Heart right ventricle (tissue), 16 donors: ENCODE measurements around the gene ALOX12B. TPM values are rescaled to one million over a fixed set of nuclear protein-coding genes. Genes with fewer than 3 reads are reported as not detected.

ENCODE experiments used
- ATAC-seq, 8 donors: fragments of 200-7000 bp; cut with Tn5 transposase; one replicate each; pipeline ENCODE4 v1.9.1; 2020; ENCODE audit warnings: mild to moderate bottlenecking in 8 of 8, moderate library complexity in 8 of 8, moderate number of reproducible peaks in 1 of 8
- DNase-seq, 2 donors: peaks; one replicate each; pipeline ENCODE4 v3.0.0-alpha.2; 2020
- H3K27ac ChIP-seq, 10 donors: fragments of 200-600 bp; sonication (generic) in 2 of 10; one replicate each; pipeline versions ENCODE4 v1.5.0 to v1.8.0; 2020 to 2022; ENCODE audit warnings: mild to moderate bottlenecking in 3 of 10
- H3K27me3 ChIP-seq, 7 donors: fragments of 200-600 bp; one replicate each; pipeline ENCODE4 v1.8.0; 2021 to 2022; ENCODE audit warnings: mild to moderate bottlenecking in 2 of 7
- H3K36me3 ChIP-seq, 9 donors: fragments of 200-600 bp; sonication (generic) in 1 of 9; one replicate each; pipeline versions ENCODE4 v1.5.0 to v1.8.0; 2020 to 2022; ENCODE audit warnings: mild to moderate bottlenecking in 2 of 9
- H3K4me1 ChIP-seq, 9 donors: fragments of 200-600 bp; sonication (generic) in 1 of 9; one replicate each; pipeline versions ENCODE4 v1.5.0 to v1.8.0; 2020 to 2022; ENCODE audit warnings: mild to moderate bottlenecking in 4 of 9
- H3K4me3 ChIP-seq, 10 donors: fragments of 200-600 bp; sonication (generic) in 2 of 10; one replicate each; pipeline versions ENCODE4 v1.5.0 to v1.8.0; 2020 to 2022; ENCODE audit warnings: mild to moderate bottlenecking in 7 of 10, moderate library complexity in 2 of 10
- H3K9me3 ChIP-seq, 11 donors: fragments of 200-600 bp in 10 of 11; sonication (generic) in 2 of 11; one replicate each; pipeline versions ENCODE4 v1.5.0 to v1.8.0; 2013 to 2022; ENCODE audit warnings: mild to moderate bottlenecking in 2 of 11, control low read depth in 1 of 11, moderate library complexity in 1 of 11
- WGBS, 2 donors: extraction: QIAGEN DNeasy Blood & Tissue Kit; methylation state at CpG; one replicate each; pipeline ENCODE4 v1.1.7; 2013; ENCODE audit warnings: inconsistent platforms in 1 of 2; 5-methylcytosine and 5-hydroxymethylcytosine counted together
- intact Hi-C, 10 donors: fragments of 100-400 bp; cut with DNase I; formaldehyde crosslinking; loops; one replicate each; pipeline versions ENCODE4 v1.11.1 to v1.14.2; 2022
- polyA plus RNA-seq, 2 donors: library from polyadenylated mRNA; stranded (reverse); fragments of 200-250 nt; gene quantifications; one replicate each; pipeline ENCODE4 v1.2.3, GENCODE V29; 2013
- total RNA-seq, 10 donors: library from RNA; stranded (reverse); fragmentation: NEBNext Ultra II Directional in 3 of 10; extraction: Animal tissue kit (Norgen Biotek cat#: 25700) in 3 of 10; gene quantifications; one replicate each; pipeline versions ENCODE4 v1.2.1 to v1.2.4, GENCODE V29; 2021 to 2023
- TF ChIP-seq, protein P1 (sequence below), 9 donors: fragments of 200-600 bp; sonication (generic) in 2 of 9; IDR thresholded peaks; one replicate each; pipeline versions ENCODE4 v1.5.0 to v1.8.0; 2021 to 2022; ENCODE audit warnings: antibody characterized with exemption in 9 of 9, mild to moderate bottlenecking in 5 of 9, moderate library complexity in 1 of 9
- donor health status: Arrhythmogenic right ventricular cardiomyopathy.
- donor health status: ischemic (EF 13 %, LVEDD 7.1; RV severe dilation, severe dysfunction).
- donor health status: healthy with polysubstance abuse.
- donor health status: DM: no; HTN: yes; CAD: no.
- donor health status: DM: no; HTN: no; CAD: no.
- donor health status: ischemic (EF 25% LVEDD 6.9; RV normal size, moderate dysfunction).
- donor health status: ischemic (EF 25% LVEDD 5.7; RV mildly dilated, moderate dysfunction).
- donor health status: healthy.
- donor health status: DM: yes; HTN: yes; CAD: no.
- donor health status: Ischemic cardiomyopathy.
- donor health status: ischemic (EF 35%, LVEDD 5.7; RV mildly dilated, moderate dysfunction).
- donor health status: nonischemic (EF 11% LVEDD 7.7; RV severe dilation, severe dysfunction).
- donor health status: DM: yes; HTN: yes; CAD: no.
- donor health status: PGD.
- donor health status: ischemic (EF 29% LVEDD 5.4; RV normal size, mild dysfunction).
- donor health status: nonischemic (EF 23%, LVEDD 6.1; RV moderate dilation, normal function).

The ALOX12B gene
- total and polyA plus RNA-seq, 12 donors: not detected

DNA sequence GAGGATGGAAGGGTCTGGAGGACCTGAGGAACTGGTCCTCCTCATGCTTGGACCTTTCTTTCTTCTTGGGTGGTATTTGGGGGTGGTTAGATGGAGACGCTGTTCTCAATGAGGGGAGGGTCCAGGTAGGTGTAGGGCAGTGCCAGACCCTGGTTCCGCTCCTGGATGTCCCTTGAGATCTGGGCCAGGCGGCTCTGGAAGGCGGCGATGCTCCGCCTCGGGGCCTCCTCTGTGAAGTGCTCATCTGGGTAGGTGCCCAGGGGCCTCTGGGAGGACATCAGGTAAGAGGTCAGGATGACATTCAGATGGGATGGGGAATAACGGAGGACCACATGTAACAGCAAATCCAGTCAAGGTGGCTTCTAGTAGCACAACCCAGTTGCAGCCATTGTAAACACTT lies 9.0 kb upstream of the ALOX12B start:
- WGBS, 2 donors: 92 to 93% methylated on average over 8 of the region's 8 CpGs

DNA sequence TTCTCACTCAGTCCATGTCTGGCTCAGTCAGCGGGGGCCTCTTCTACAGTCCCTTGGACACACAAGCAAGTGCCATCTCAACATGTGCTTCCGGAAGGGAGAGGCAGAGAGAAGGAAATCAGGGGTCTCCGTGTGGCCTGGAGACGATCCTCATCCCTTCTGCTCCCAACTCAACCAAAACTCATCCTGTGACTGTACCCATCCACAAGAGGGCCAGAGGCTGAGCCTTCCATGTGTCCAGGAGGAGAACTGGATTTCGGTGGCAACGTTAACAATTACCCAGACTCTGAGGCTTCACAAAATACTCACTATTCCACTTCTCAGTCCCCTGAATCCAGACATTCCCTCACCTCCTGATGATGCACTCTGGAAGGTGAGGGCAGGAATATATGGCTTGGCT lies 7.8 kb upstream of the ALOX12B start:
- Histone ChIP-seq H3K4me3 (no peak overlapping the region), H3K4me1 (no peaks in the 10 kb centered on the region), H3K36me3 (no peaks in the 10 kb centered on the region), H3K9me3 (no peaks in the 10 kb centered on the region), H3K27ac (no peak overlapping the region), H3K27me3 (peaks cover 0 to 49% (median 36%) of the 10 kb centered on the region in 7 donors)
- intact Hi-C loops: loop anchor here in 4 of 10 donors (2.0 to 10.0 kb wide), 2 partner anchors 23 to 209 kb away; partner anchors contain the start of gene ALOXE3 (in 1 of the 4)
- DNase-seq (no peak), ATAC-seq (no peak)
- TF ChIP-seq, protein P1, sequence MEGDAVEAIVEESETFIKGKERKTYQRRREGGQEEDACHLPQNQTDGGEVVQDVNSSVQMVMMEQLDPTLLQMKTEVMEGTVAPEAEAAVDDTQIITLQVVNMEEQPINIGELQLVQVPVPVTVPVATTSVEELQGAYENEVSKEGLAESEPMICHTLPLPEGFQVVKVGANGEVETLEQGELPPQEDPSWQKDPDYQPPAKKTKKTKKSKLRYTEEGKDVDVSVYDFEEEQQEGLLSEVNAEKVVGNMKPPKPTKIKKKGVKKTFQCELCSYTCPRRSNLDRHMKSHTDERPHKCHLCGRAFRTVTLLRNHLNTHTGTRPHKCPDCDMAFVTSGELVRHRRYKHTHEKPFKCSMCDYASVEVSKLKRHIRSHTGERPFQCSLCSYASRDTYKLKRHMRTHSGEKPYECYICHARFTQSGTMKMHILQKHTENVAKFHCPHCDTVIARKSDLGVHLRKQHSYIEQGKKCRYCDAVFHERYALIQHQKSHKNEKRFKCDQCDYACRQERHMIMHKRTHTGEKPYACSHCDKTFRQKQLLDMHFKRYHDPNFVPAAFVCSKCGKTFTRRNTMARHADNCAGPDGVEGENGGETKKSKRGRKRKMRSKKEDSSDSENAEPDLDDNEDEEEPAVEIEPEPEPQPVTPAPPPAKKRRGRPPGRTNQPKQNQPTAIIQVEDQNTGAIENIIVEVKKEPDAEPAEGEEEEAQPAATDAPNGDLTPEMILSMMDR (IDR thresholded peaks at IDR 0.05): no peak
- WGBS, 2 donors: 71 to 80% methylated on average over 6 of the region's 6 CpGs

More for the DNA sequence above, 9.0 kb upstream of the ALOX12B start:
- intact Hi-C loops: loop anchor here in 3 of 10 donors (10.0 kb wide), 1 partner anchor 208 kb away; no protein-coding TSS in a partner anchor
- H3K4me3 ChIP-seq: no peak overlapping the region
- H3K27me3 ChIP-seq: peaks cover 0 to 37% (median 32%) of the 10 kb centered on the region in 7 donors
- no peaks in the 10 kb centered on the region for H3K9me3 ChIP-seq
- DNase-seq: no peak
- H3K36me3 ChIP-seq: no peaks in the 10 kb centered on the region
- H3K4me1 ChIP-seq: no peaks in the 10 kb centered on the region
- H3K27ac ChIP-seq: no peak overlapping the region
- TF ChIP-seq, protein P1 (IDR thresholded peaks at IDR 0.05): no peak
- no peak for ATAC-seq

DNA sequence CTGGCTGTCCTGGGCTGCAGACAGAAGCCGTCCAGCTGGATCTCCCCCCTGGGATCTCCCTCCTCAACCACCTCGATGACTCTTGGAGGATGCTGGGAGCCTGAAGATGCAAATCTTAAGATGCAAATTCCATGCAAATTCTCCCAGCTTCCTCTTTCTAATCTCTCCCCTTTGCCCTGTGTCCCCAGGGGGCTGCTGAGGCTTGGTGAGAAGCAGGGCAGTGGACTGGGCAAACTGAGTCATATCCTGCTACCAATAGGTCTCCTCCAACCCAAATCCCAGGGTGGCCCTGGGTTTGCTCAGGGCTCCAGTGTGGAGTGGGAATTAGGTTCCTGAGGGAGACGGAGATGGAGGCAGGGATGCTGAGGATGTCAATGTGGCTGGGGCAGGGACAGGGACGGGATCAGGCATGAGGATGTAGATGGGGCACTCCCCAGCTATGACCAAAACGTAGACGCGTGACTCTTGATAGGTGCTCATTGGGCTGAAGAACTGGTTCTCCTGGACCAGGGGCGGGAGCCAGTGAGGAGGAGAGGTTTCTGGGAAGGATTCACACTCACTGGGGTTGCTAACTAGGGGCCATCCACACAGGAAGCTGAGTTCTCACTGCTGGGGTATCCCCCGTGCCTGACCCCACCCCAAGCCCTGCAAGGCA lies 3.6 kb upstream of the ALOX12B start:
- Histone ChIP-seq H3K27me3 (peaks cover 0 to 79% (median 48%) of the 10 kb centered on the region in 7 donors), H3K4me1 (no peaks in the 10 kb centered on the region), H3K9me3 (no peaks in the 10 kb centered on the region), H3K4me3 (no peak overlapping the region), H3K27ac (no peak overlapping the region), H3K36me3 (no peaks in the 10 kb centered on the region)
- WGBS, 2 donors: 43 to 49% methylated on average over 9 of the region's 9 CpGs
- TF ChIP-seq, protein P1 (IDR thresholded peaks at IDR 0.05): no peak
- DNase-seq (no peak), ATAC-seq (no peak)
- intact Hi-C loops: loop anchor here in 3 of 10 donors (10.0 kb wide), 1 partner anchor 214 kb away; no protein-coding TSS in a partner anchor

DNA sequence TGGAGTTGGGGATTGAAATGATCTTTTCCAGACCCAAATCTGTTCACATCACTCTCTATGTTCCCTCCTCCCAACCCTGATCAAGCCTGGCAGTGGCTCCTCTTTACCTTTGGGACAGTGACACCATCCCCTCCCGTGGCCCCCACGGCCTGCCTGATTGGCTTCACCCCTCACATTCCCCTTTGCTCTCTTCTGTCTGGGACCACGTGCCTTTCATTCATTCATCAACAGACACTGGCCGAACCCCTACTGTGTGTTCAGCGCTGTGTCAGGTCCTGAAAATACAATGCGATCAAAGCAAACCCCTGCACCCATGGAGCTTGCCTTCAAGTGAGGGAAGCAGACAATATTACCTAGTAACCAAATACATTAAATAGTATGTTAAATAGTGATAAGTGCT lies 2.2 kb upstream of the ALOX12B start:
- H3K4me3 ChIP-seq: no peak overlapping the region
- no peak for DNase-seq
- H3K27ac ChIP-seq: no peak overlapping the region
- no peaks in the 10 kb centered on the region for H3K4me1 ChIP-seq
- H3K27me3 ChIP-seq: peaks cover 0 to 78% (median 44%) of the 10 kb centered on the region in 7 donors
- H3K9me3 ChIP-seq: no peaks in the 10 kb centered on the region
- H3K36me3 ChIP-seq: no peaks in the 10 kb centered on the region
- intact Hi-C loops: loop anchor here in 6 of 10 donors (10.0 kb wide), 1 partner anchor 215 kb away; no protein-coding TSS in a partner anchor
- 68 to 70% methylated on average over 6 of the region's 6 CpGs for WGBS, 2 donors
- no peak for ATAC-seq
- TF ChIP-seq, protein P1 (IDR thresholded peaks at IDR 0.05): no peak
